Erythroblast (primary cell): ENCODE results near the gene NKAIN1.
"Not testable (repeated sequence)": the region's sequence is repeated elsewhere in the genome, so short reads cannot be mapped to it uniquely, and the experiment has no call there.

Experiments used
- DNase-seq, 2 experiments: peaks; one replicate each; lab custom pipeline; 2025; lab: John Stamatoyannopoulos, UW
- GATA1 ChIP-seq: IDR thresholded peaks from 2 replicates; pipeline ENCODE4 v1.6.1; 2011; ENCODE audit warnings: low read depth, mild to moderate bottlenecking, control low read depth, low read length, moderate library complexity
- POLR2A ChIP-seq: IDR thresholded peaks from 2 replicates; pipeline ENCODE4 v1.6.1; 2011; ENCODE audit warnings: mild to moderate bottlenecking, low read length

The NKAIN1 gene

GRCh38 chr1:31239653-31240241, at the start of gene NKAIN1:
Gene NKAIN1 (minus strand): TSS chr1:31239887. CDS start chr1:31239547, 340 bp downstream.
- peak in 1 of 2 experiments; percentile 10 for DNase-seq
- no peak for TF ChIP-seq GATA1
- no peak for TF ChIP-seq POLR2A

- no peak for DNase-seq
- TF ChIP-seq POLR2A (no peak), GATA1 (no peak)
Measured at GRCh38 chr1:31289021-31289420, 49.3 kb upstream of the NKAIN1 start.

GRCh38 chr1:31287791-31288190, 48.1 kb upstream of the NKAIN1 start:
- not testable (repeated sequence) for DNase-seq

- not testable (repeated sequence) for DNase-seq
Measured at GRCh38 chr1:31282426-31282825, 42.7 kb upstream of the NKAIN1 start.

GRCh38 chr1:31273619-31274018, 33.9 kb upstream of the NKAIN1 start:
- TF ChIP-seq POLR2A (no peak), GATA1 (no peak)
- DNase-seq = no peak

GRCh38 chr1:31272369-31272768, 32.7 kb upstream of the NKAIN1 start:
- DNase-seq = no peak
- no peak for TF ChIP-seq GATA1
- TF ChIP-seq POLR2A = no peak

GRCh38 chr1:31266547-31266946, 26.9 kb upstream of the NKAIN1 start:
- DNase-seq = no peak
- TF ChIP-seq GATA1 (no peak), POLR2A (no peak)

GRCh38 chr1:31264790-31265386, 25.2 kb upstream of the NKAIN1 start:
- TF ChIP-seq POLR2A (no peak), GATA1 (no peak)
- DNase-seq = no peak

GRCh38 chr1:31263408-31263807, 23.7 kb upstream of the NKAIN1 start:
- TF ChIP-seq POLR2A (no peak), GATA1 (no peak)
- DNase-seq = no peak

GRCh38 chr1:31262393-31262792, 22.7 kb upstream of the NKAIN1 start:
- not testable (repeated sequence) for DNase-seq

GRCh38 chr1:31261916-31262315, 22.2 kb upstream of the NKAIN1 start:
- TF ChIP-seq GATA1 = no peak
- no peak for TF ChIP-seq POLR2A
- DNase-seq = no peak

GRCh38 chr1:31259746-31260145, 20.1 kb upstream of the NKAIN1 start:
- DNase-seq = no peak
- TF ChIP-seq POLR2A = no peak
- no peak for TF ChIP-seq GATA1

- no peak for TF ChIP-seq POLR2A
- no peak for TF ChIP-seq GATA1
- DNase-seq = no peak
Measured at GRCh38 chr1:31258581-31258980, 18.9 kb upstream of the NKAIN1 start.

- TF ChIP-seq GATA1 (no peak), POLR2A (no peak)
- DNase-seq = no peak
Measured at GRCh38 chr1:31257213-31257612, 17.5 kb upstream of the NKAIN1 start.

- no peak for DNase-seq
- TF ChIP-seq GATA1 = no peak
- no peak for TF ChIP-seq POLR2A
Measured at GRCh38 chr1:31249854-31250253, 10.2 kb upstream of the NKAIN1 start.

GRCh38 chr1:31248276-31248675, 8.6 kb upstream of the NKAIN1 start:
- TF ChIP-seq GATA1 = no peak
- TF ChIP-seq POLR2A = no peak
- no peak for DNase-seq
